ENCODE data around the gene RPL22.

The RPL22 gene

GRCh38 chr1:6136516-6137220, 62.7 kb downstream of the RPL22 start:
- TF ChIP-seq CTCF (IDR thresholded peaks at IDR 0.05; ENCODE audit: unreplicated experiment in 3 of 3) = no peak
- no peaks in the 10 kb centered on the region for H3K36me3 Mint-ChIP-seq (ENCODE audit: low read depth)

More at GRCh38 chr1:6136516-6137220, 62.7 kb downstream of the RPL22 start:
- Mint-ChIP-seq H3K4me3 (no peak overlapping the region), H3K27ac (no peak overlapping the region), H3K4me1 (no peaks in the 10 kb centered on the region), H3K27me3 (ENCODE audit: low read depth) (peaks cover 13% of the 10 kb centered on the region), H3K9me3 (peaks cover 10% of the 10 kb centered on the region)

Measured in nephron (organoid).